Kidney (tissue), 14 donors: ENCODE data around the gene ZBTB40. TPM values are rescaled to one million over a fixed set of nuclear protein-coding genes. Genes with fewer than 3 reads are reported as not detected.

Experiments
- DNase-seq, 5 donors: peaks; one replicate each; pipeline ENCODE4 v3.0.0-alpha.2; 2013 to 2020
- FAIRE-seq: peaks from 2 replicates; lab custom pipeline; 2012; peaks lifted over from hg19 to GRCh38; lab: Jason Lieb, UNC
- H3K27ac ChIP-seq, 2 donors: one replicate each; pipeline ENCODE4 v1.7.0; 2013; ENCODE audit warnings: low read depth in 2 of 2, low read length in 2 of 2, inconsistent platforms in 1 of 2
- H3K27me3 ChIP-seq: one replicate; pipeline ENCODE4 v1.7.1; 2013; ENCODE audit warnings: low read length, inconsistent platforms; ENCODE audit not compliant: control insufficient read depth, insufficient read depth
- H3K36me3 ChIP-seq, 3 donors: one replicate each; pipeline versions ENCODE4 v1.7.0 to v1.7.1; 2013; ENCODE audit warnings: low read length in 3 of 3, control low read depth in 1 of 3, inconsistent platforms in 1 of 3; ENCODE audit not compliant: insufficient read depth in 3 of 3, control insufficient read depth in 2 of 3
- H3K4me1 ChIP-seq, 3 donors: one replicate each; pipeline versions ENCODE4 v1.7.0 to v1.7.1; 2013; ENCODE audit warnings: low read length in 3 of 3, inconsistent platforms in 1 of 3, low read depth in 1 of 3; ENCODE audit not compliant: control insufficient read depth in 2 of 3, insufficient read depth in 2 of 3
- H3K4me3 ChIP-seq, 3 donors: one replicate each; pipeline versions ENCODE4 v1.7.0 to v1.8.1; 2013; ENCODE audit warnings: low read length in 3 of 3, control low read depth in 1 of 3, inconsistent platforms in 1 of 3
- H3K9ac ChIP-seq, 3 donors: one replicate each; pipeline versions ENCODE4 v1.7.0 to v1.7.1; 2013; ENCODE audit warnings: low read length in 3 of 3, control low read depth in 1 of 3, inconsistent platforms in 1 of 3
- H3K9me3 ChIP-seq, 3 donors: one replicate each; pipeline versions ENCODE4 v1.7.0 to v1.7.1; 2013; ENCODE audit warnings: low read length in 3 of 3, control low read depth in 1 of 3, inconsistent platforms in 1 of 3; ENCODE audit not compliant: control insufficient read depth in 2 of 3, insufficient read depth in 1 of 3
- CTCF ChIP-seq: IDR thresholded peaks from 3 replicates; pipeline ENCODE4 v1.5.1; 2012; ENCODE audit warnings: mild to moderate bottlenecking, moderate library complexity, borderline replicate concordance; ENCODE audit not compliant: insufficient read depth; ENCODE audit errors: extremely low read depth
- intact Hi-C: fragments of 100-400 bp; cut with DNase I; formaldehyde crosslinking; loops from one replicate; pipeline ENCODE4 v1.11.1; 2022
- polyA plus RNA-seq: library from polyadenylated mRNA; stranded (reverse); fragments of 350-450 nt; fragmentation: Illumina TruSeq; extraction: RNeasy Lipid Tissue Mini Kit (QIAGEN cat#74804); gene quantifications from one replicate; pipeline ENCODE4 v1.2.3, GENCODE V29; 2014; ENCODE audit warnings: low read depth, low replicate concordance; ENCODE audit not compliant: insufficient read depth
- total RNA-seq: library from RNA; stranded (reverse); fragmentation: NEBNext Ultra II Directional; extraction: Animal tissue kit (Norgen Biotek cat#: 25700); gene quantifications from one replicate; pipeline ENCODE4 v1.2.1, GENCODE V29; 2021
- donor health status: control.
- donor health status: control.
- donor health status: control.
- donor health status: control.
- donor health status: control.
- donor health status: DM: yes; HTN: yes; CAD: no.
- donor health status: Normal renal cell carcinoma (clear cell type).

Gene ZBTB40
- total and polyA plus RNA-seq, 2 donors from 2014 or later, result 4.3 to 17.4 TPM

DNA sequence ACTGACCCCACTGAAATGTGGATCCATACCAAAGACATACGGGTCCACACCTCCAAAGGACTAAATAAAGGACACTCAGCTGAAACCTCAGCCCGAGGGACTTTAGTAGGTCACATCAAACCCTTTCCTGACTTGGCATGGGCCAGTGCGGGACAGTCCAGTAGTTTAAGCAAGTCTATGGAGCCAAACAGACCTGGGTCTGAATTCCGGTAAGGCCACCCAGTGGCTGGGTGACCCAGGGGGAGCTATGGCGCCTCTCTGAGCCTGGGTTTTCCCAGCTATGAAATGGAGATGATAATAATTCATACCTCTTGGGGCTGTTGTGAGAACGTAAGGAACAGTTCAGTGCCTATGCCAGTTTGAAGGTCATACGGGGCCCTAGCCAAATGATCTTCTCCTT is 36.2 kb upstream of the ZBTB40 start:
- DNase-seq (no peak), FAIRE-seq (no peak)
- Histone ChIP-seq H3K36me3 (no peaks in the 10 kb centered on the region), H3K27ac (no peak overlapping the region), H3K9me3 (no peaks in the 10 kb centered on the region), H3K4me1 (peaks cover 0 to 5% (median 5%) of the 10 kb centered on the region in 3 donors), H3K4me3 (no peak overlapping the region), H3K27me3 (no peaks in the 10 kb centered on the region), H3K9ac (no peak overlapping the region)
- TF ChIP-seq CTCF, result no peak
- intact Hi-C loops, result no loop called here

GRCh38 chr1:22416555-22417454 is 34.8 kb upstream of the ZBTB40 start:
- TF ChIP-seq CTCF, result peak; percentile 84
- intact Hi-C loops, result no loop called here
- Histone ChIP-seq H3K9ac (no peak overlapping the region), H3K36me3 (no peaks in the 10 kb centered on the region), H3K9me3 (no peaks in the 10 kb centered on the region), H3K4me3 (no peak overlapping the region), H3K27ac (no peak overlapping the region), H3K27me3 (no peaks in the 10 kb centered on the region), H3K4me1 (peaks cover 0 to 5% (median 5%) of the 10 kb centered on the region in 3 donors)
- DNase-seq (peak; percentile 87 to 92 (median 90)), FAIRE-seq (no peak)

- no peak for FAIRE-seq
- H3K9me3 ChIP-seq, result no peaks in the 10 kb centered on the region
- DNase-seq, result no peak
- H3K4me3 ChIP-seq, result no peak overlapping the region
- no peaks in the 10 kb centered on the region for H3K27me3 ChIP-seq
- H3K27ac ChIP-seq, result no peak overlapping the region
- no peaks in the 10 kb centered on the region for H3K36me3 ChIP-seq
- H3K9ac ChIP-seq, result no peak overlapping the region
- no peak for TF ChIP-seq CTCF
- peaks cover 0 to 5% (median 5%) of the 10 kb centered on the region in 3 donors for H3K4me1 ChIP-seq
- intact Hi-C loops, result no loop called here
Observed at GRCh38 chr1:22417466-22417865, 34.2 kb upstream of the ZBTB40 start.
